A549 treated with ZK216348 at 1 μM for 4 hours (cell line): ENCODE data around the gene ERCC1. TPM values are rescaled to one million over a fixed set of nuclear protein-coding genes. Genes with fewer than 3 reads are reported as not detected.

Source experiments
- total RNA-seq: library from RNA; stranded (reverse); fragments of 200-300 nt; extraction: Qiagen RNA extraction; gene quantifications from 5 replicates; pipeline ENCODE4 v1.2.3, GENCODE V29; 2022; ENCODE audit warnings: low read depth

The ERCC1 gene
- 133 to 168 TPM (median 162 TPM) in 5 replicates for total RNA-seq

GRCh38 chr19:45423589-45424190, at the start of gene ERCC1:
ERCC1 (minus strand) TSS chr19:45423917; CDS start chr19:45423374, 543 bp downstream.

GRCh38 chr19:45467456-45468158, 43.9 kb upstream of the ERCC1 start, which contains the start of gene FOSB:
FOSB (plus strand) TSS chr19:45467996; CDS start chr19:45468587, 591 bp downstream.

GRCh38 chr19:45406226-45407090, 17.3 kb downstream of the ERCC1 start, which contains the start of gene POLR1G:
POLR1G (plus strand) TSS chr19:45406644; CDS start chr19:45406697, 53 bp downstream.

GRCh38 chr19:45404557-45405434, 18.9 kb downstream of the ERCC1 start, which contains the start of gene PPP1R13L:
PPP1R13L (minus strand) TSS chr19:45405069; CDS start chr19:45398318, 6,751 bp downstream.

GRCh38 chr19:45370410-45371204, 53.1 kb downstream of the ERCC1 start, which contains the start of gene ERCC2:
ERCC2 (minus strand) TSS chr19:45370573; CDS start chr19:45370540, 33 bp downstream.

Other genes starting within 250 kb of the ERCC1 start
- 29.2 to 47.2 TPM (median 38.5 TPM) in 5 replicates for gene TRAPPC6A, start 245.7 kb downstream of the ERCC1 start, total RNA-seq
- gene BLOC1S3, start 245.1 kb downstream of the ERCC1 start, total RNA-seq: 13.7 to 22.6 TPM (median 17.2 TPM) in 5 replicates
- 1.0 to 2.0 TPM (median 2.0 TPM) in 5 replicates for gene EXOC3L2, start 178.5 kb downstream of the ERCC1 start, total RNA-seq
- gene MARK4, start 172.6 kb downstream of the ERCC1 start, total RNA-seq: 5.5 to 8.6 TPM (median 7.4 TPM) in 5 replicates
- 0.08 TPM in 1 of 5 replicates, not detected in the others for gene CKM, start 101.0 kb downstream of the ERCC1 start, total RNA-seq
- gene KLC3, start 83.2 kb downstream of the ERCC1 start, total RNA-seq: 0.40 to 1.2 TPM (median 0.79 TPM) in 5 replicates
- 8.5 to 14.6 TPM (median 12.9 TPM) in 5 replicates for gene ERCC2, start 53.3 kb downstream of the ERCC1 start, total RNA-seq
- gene PPP1R13L, start 18.8 kb downstream of the ERCC1 start, total RNA-seq: 28.2 to 49.5 TPM (median 33.1 TPM) in 5 replicates
- 36.5 to 57.4 TPM (median 49.7 TPM) in 5 replicates for gene POLR1G, start 17.3 kb downstream of the ERCC1 start, total RNA-seq
- 13.5 to 20.1 TPM (median 14.6 TPM) in 5 replicates for gene FOSB, start 44.1 kb upstream of the ERCC1 start, total RNA-seq
- gene RTN2, start 73.1 kb upstream of the ERCC1 start, total RNA-seq: 10.6 to 14.5 TPM (median 11.4 TPM) in 5 replicates
- gene PPM1N, start 74.5 kb upstream of the ERCC1 start, total RNA-seq: 5.5 to 7.8 TPM (median 7.1 TPM) in 5 replicates
- 153 to 206 TPM (median 182 TPM) in 5 replicates for gene VASP, start 83.6 kb upstream of the ERCC1 start, total RNA-seq
- 11.4 to 19.8 TPM (median 17.0 TPM) in 5 replicates for gene OPA3, start 160.9 kb upstream of the ERCC1 start, total RNA-seq
- gene GPR4, start 178.3 kb upstream of the ERCC1 start, total RNA-seq: 0.21 to 0.69 TPM (median 0.30 TPM) in 5 replicates
- gene EML2, start 215.5 kb upstream of the ERCC1 start, total RNA-seq: 12.4 to 30.6 TPM (median 26.0 TPM) in 5 replicates
- gene GIPR, start 244.3 kb upstream of the ERCC1 start, total RNA-seq: 1.3 to 4.0 TPM (median 2.7 TPM) in 5 replicates